ENCODE measurements around the gene RHOXF1. TPM values are rescaled to one million over a fixed set of nuclear protein-coding genes. Genes with fewer than 3 reads are reported as not detected.

Gene RHOXF1
- total and polyA plus RNA-seq, 2 of the 8 experiments (the other 6 are each of a cell fraction or from before 2014, with no cell fraction given), result not detected

DNA sequence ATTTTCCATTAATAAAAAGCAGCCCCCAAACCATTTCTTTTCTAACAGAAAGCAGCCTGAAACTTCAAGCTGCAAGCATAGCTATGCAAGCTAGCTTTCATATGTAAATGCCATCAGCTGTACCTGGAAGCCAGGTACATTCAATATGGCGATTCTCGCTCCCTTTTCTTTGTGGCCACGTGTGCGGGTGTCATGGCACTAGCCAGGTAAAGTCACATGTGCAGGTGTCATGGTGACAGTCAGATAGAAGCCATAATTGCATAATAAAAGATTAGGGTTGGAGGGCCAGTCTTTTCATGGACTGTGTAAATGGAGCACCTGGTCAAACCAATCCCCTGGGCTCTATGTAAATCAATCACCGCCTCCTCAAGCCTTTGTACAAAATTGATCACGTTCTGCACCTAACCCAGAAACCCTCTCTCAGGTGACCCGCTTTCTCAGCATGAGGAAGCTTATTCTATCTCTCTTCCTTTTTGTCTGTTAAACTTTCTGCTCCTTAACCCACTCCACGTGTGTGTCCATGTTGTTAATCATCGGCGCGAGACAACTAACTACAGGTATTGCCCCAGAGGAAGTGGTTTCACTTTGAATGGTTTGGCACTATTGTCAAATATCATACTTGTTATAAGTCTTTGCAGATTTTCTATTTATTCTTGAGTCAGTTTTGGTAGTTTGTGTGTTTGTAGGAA is 24.7 kb upstream of the RHOXF1 start:
- H3K4me2 ChIP-seq (ENCODE audit: insufficient read depth in 1 of 2, low read depth in 2 of 2, low read length in 2 of 2), result peak overlapping the region; percentile 49 to 65
- H3K79me2 ChIP-seq (ENCODE audit: control insufficient read depth in 1 of 2, insufficient read depth in 2 of 2, low read length in 2 of 2), result no peaks in the 10 kb centered on the region
- no peaks in the 10 kb centered on the region for H3K36me3 ChIP-seq (ENCODE audit: control insufficient read depth in 2 of 4, insufficient read depth in 4 of 4, low read length in 3 of 4)
- H3K4me3 ChIP-seq (ENCODE audit: extremely low read depth in 1 of 4, insufficient read depth in 2 of 4, low read depth in 3 of 4, low read length in 4 of 4), result peak overlapping the region in 1 of 4 experiments; percentile 48; a peak in 2 of 8 replicates
- H3K9ac ChIP-seq (replicated peaks in 1 of 4; ENCODE audit: extremely low read depth in 1 of 4, low read depth in 3 of 4, low read length in 3 of 4), result no peak overlapping the region
- H3K27me3 ChIP-seq (replicated peaks in 1 of 4; ENCODE audit: control insufficient read depth in 3 of 4, extremely low read depth in 1 of 4, insufficient read depth in 3 of 4, low read length in 3 of 4), result no peaks in the 10 kb centered on the region
- no peak overlapping the region for H2BK120ac ChIP-seq (replicated peaks; ENCODE audit: low read depth, low read length)
- H2AFZ ChIP-seq (ENCODE audit: low read length), result no peak overlapping the region
- no peak overlapping the region; the same call in 1 of the 2 replicates for H3K27ac ChIP-seq (ENCODE audit: low read depth, low read length)
- H3K4me1 ChIP-seq (replicated peaks in 1 of 4; ENCODE audit: control insufficient read depth in 3 of 4, insufficient read depth in 4 of 4, low read length in 3 of 4), result peaks cover 0 to 10% (median 3%) of the 10 kb centered on the region in 4 experiments; a peak in 3 of 7 replicates
- 31% methylated on average over 11 of the region's 11 CpGs; no CpG with 5 or more reads in 1 of the 2 experiments for WGBS, 2 experiments (ENCODE audit: extremely low coverage in 1 of 2, insufficient coverage in 1 of 2, insufficient read length in 1 of 2, insufficient replicate concordance in 2 of 2, low coverage in 1 of 2, low lambda C conversion rate in 2 of 2, missing lambda C conversion rate in 1 of 2)
- H3K23ac ChIP-seq (ENCODE audit: insufficient read length), result no peak overlapping the region
- H2BK5ac ChIP-seq (ENCODE audit: low read depth, low read length), result no peak overlapping the region
- H4K5ac ChIP-seq (ENCODE audit: insufficient read length, low read depth, low read length), result no peak overlapping the region
- H2AK5ac ChIP-seq (ENCODE audit: low read depth, low read length), result no peak overlapping the region
- H4K20me1 ChIP-seq (replicated peaks in 1 of 2; ENCODE audit: control insufficient read depth in 1 of 2, insufficient read depth in 2 of 2, low read length in 2 of 2), result no peaks in the 10 kb centered on the region
- no peak overlapping the region for H4K8ac ChIP-seq (ENCODE audit: extremely low read depth, insufficient read depth, low read length)
- H2BK12ac ChIP-seq (ENCODE audit: low read depth, low read length), result no peak overlapping the region
- ChIA-PET CTCF (ENCODE audit: partially characterized antibody) (interaction anchor here (0.9 kb wide), 1 partner anchor 158 kb away, joined by 5 read pairs; no protein-coding TSS in a partner anchor), POLR2A (ENCODE audit: partially characterized antibody) (no interaction called here)
- H2BK15ac ChIP-seq (ENCODE audit: low read length), result no peak overlapping the region
- no peaks in the 10 kb centered on the region for H3K23me2 ChIP-seq (ENCODE audit: low read depth, low read length)
- H2BK20ac ChIP-seq (ENCODE audit: low read length), result no peak overlapping the region
- H4K91ac ChIP-seq (replicated peaks; ENCODE audit: insufficient read length, low read length), result no peak overlapping the region
- no peak overlapping the region for H3K14ac ChIP-seq (ENCODE audit: insufficient read length)
- H3K9me3 ChIP-seq (ENCODE audit: insufficient read depth in 2 of 2, low read depth in 1 of 2, low read length in 1 of 2), result no peaks in the 10 kb centered on the region
- no peak overlapping the region; the same call in 1 of the 2 replicates for H3K18ac ChIP-seq (ENCODE audit: extremely low read depth, low read length)
- H3K4ac ChIP-seq (replicated peaks; ENCODE audit: insufficient read length, low read depth, low read length), result no peak overlapping the region
- H3K56ac ChIP-seq (replicated peaks; ENCODE audit: insufficient read length, low read depth, low read length), result no peak overlapping the region
- H3K79me1 ChIP-seq (ENCODE audit: low read depth, low read length), result no peaks in the 10 kb centered on the region
- DNase-seq (ENCODE audit: low read depth in 1 of 2, low spot score in 2 of 2), result no peak
- peak; percentile 96 for FAIRE-seq
- TF ChIP-seq SP2 (IDR thresholded peaks at IDR 0.05; ENCODE audit: low read length) (no peak), EGR1 (IDR thresholded peaks at IDR 0.05; ENCODE audit: borderline replicate concordance, low read depth, low read length) (0 out of 2 replicates have a peak, but pooled peaks have one; percentile 2), SP1 (IDR thresholded peaks at IDR 0.05; ENCODE audit: low read depth, low read length) (peak; percentile 28; the same call in 1 of the 2 replicates), POU5F1 (IDR thresholded peaks at IDR 0.05; ENCODE audit: low read depth, low read length) (0 out of 2 replicates have a peak, but pooled peaks have one; percentile 50), RAD21 (IDR thresholded peaks at IDR 0.05 in 1 of 2, conservative IDR thresholded peaks at IDR 0.05 in 1 of 2; ENCODE audit: low read depth in 2 of 2, low read length in 2 of 2) (no peak), GTF2F1 (IDR thresholded peaks at IDR 0.05; ENCODE audit: borderline replicate concordance, low read depth, low read length) (no peak), YY1 (IDR thresholded peaks at IDR 0.05; ENCODE audit: low read depth, low read length) (peak; percentile 92), CEBPB (IDR thresholded peaks at IDR 0.05; ENCODE audit: low read depth, low read length) (0 out of 2 replicates have a peak, but pooled peaks have one; percentile 13), SIN3A (conservative IDR thresholded peaks at IDR 0.05 in 1 of 2, IDR thresholded peaks at IDR 0.05 in 1 of 2; ENCODE audit: low read depth in 1 of 2, low read length in 2 of 2) (peak; percentile 97 to 99), EZH2 (IDR thresholded peaks at IDR 0.05; ENCODE audit: low read depth, low read length, severe bottlenecking) (no peak), CHD2 (IDR thresholded peaks at IDR 0.05; ENCODE audit: low read length) (no peak), ASH2L (IDR thresholded peaks at IDR 0.05; ENCODE audit: low read length) (no peak), SAP30 (IDR thresholded peaks at IDR 0.05; ENCODE audit: insufficient read depth, insufficient replicate concordance, low read length) (peak; percentile 81)
